ENCODE measurements around the gene HLA-A. TPM values are rescaled to one million over a fixed set of nuclear protein-coding genes. Genes with fewer than 3 reads are reported as not detected.
A peak's percentile ranks its signal among the peaks of the same experiment; 100 is the strongest.

Gene HLA-A
- total and polyA plus RNA-seq, 2 of the 13 experiments (the other 11 are each of a cell fraction or from before 2014, with no cell fraction given) = 345 to 527 TPM

DNA sequence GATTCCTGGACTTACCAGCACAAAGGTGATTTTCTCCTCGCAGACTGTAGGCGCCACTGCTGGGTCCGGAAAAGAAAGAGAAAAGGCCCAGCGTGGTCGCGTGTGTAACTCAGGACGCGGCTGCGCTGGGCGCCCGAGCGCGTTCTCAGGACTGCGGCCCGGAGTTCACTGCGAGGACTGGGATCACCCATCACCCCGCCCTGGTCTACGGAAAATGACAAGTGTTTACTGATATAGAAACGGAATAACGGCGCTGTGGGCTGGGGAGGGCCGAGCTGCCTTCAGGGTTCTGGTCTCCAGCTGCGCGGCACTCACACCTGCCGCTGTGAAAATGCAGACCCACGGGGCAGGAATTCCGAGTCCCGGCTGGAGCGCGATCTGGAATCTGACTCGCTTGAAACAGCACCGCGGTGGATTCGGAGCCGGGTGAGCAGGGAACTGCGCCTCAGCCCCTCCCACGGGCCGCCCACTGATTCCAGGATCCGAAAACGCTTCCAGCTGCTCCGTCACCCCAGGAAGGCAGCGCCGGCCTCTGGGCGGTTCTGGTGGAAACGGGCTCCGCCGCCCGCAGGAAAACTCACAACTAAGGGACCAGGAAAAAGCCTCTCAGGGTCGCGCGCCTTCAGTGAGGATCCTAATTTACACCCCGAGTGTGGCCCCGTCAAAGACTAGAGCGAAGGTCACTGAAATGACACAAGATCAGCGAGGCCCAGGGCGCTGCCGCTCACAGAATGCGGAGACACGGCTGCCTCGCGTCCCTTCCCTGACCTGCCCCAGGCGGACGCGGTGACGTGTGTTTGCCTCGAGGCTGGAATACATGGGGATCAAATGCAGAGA, 34.5 kb downstream of the HLA-A start (continued):
- TF ChIP-seq GRHL1 (CRISPR knock-in tag; conservative IDR thresholded peaks at IDR 0.05) (no peak), HNF1B (CRISPR knock-in tag; IDR thresholded peaks at IDR 0.05) (peak; percentile 75), RAD51 (IDR thresholded peaks at IDR 0.05; ENCODE audit: borderline replicate concordance) (no peak), CC2D1A (CRISPR knock-in tag; IDR thresholded peaks at IDR 0.05) (peak; percentile 85; the same call in 1 of the 2 replicates), ZBTB3 (CRISPR knock-in tag; IDR thresholded peaks at IDR 0.05; ENCODE audit: borderline replicate concordance, low read depth) (0 out of 2 replicates have a peak, but pooled peaks have one; percentile 71), MED1 (CRISPR knock-in tag; IDR thresholded peaks at IDR 0.05) (peak; percentile 45), GTF3A (CRISPR knock-in tag; conservative IDR thresholded peaks at IDR 0.05) (no peak), CCDC6 (CRISPR knock-in tag; IDR thresholded peaks at IDR 0.05) (peak; percentile 28), SATB2 (CRISPR knock-in tag; IDR thresholded peaks at IDR 0.05) (peak; percentile 75; the same call in 1 of the 2 replicates), FOXO1 (CRISPR knock-in tag; IDR thresholded peaks at IDR 0.05) (0 out of 2 replicates have a peak, but pooled peaks have one; percentile 32), ZNF274 (CRISPR knock-in tag; IDR thresholded peaks at IDR 0.05) (peak; percentile 56; the same call in 1 of the 2 replicates), MEIS1 (CRISPR knock-in tag; IDR thresholded peaks at IDR 0.05; ENCODE audit: borderline replicate concordance) (0 out of 2 replicates have a peak, but pooled peaks have one; percentile 39), MATR3 (CRISPR knock-in tag; IDR thresholded peaks at IDR 0.05) (no peak), ZNF263 (CRISPR knock-in tag; IDR thresholded peaks at IDR 0.05) (peak; percentile 79), ZNF788 (CRISPR knock-in tag; IDR thresholded peaks at IDR 0.05; ENCODE audit: borderline replicate concordance) (no peak), ZNF567 (CRISPR knock-in tag; IDR thresholded peaks at IDR 0.05; ENCODE audit: borderline replicate concordance) (peak; percentile 89; the same call in 1 of the 2 replicates), KDM3A (CRISPR knock-in tag; IDR thresholded peaks at IDR 0.05; ENCODE audit: low read depth) (no peak; the same call in 1 of the 2 replicates), MYC (CRISPR knock-in tag; IDR thresholded peaks at IDR 0.05; ENCODE audit: borderline replicate concordance) (peak; percentile 59), BRD4 (CRISPR knock-in tag; IDR thresholded peaks at IDR 0.05) (0 out of 2 replicates have a peak, but pooled peaks have one; percentile 15), WIZ (CRISPR knock-in tag; IDR thresholded peaks at IDR 0.05) (no peak), RCOR2 (CRISPR knock-in tag; IDR thresholded peaks at IDR 0.05) (0 out of 2 replicates have a peak, but pooled peaks have one; percentile 26), IKZF5 (CRISPR knock-in tag; IDR thresholded peaks at IDR 0.05) (peak; percentile 70; the same call in 1 of the 2 replicates)
- TF ChIP-seq, protein P1, sequence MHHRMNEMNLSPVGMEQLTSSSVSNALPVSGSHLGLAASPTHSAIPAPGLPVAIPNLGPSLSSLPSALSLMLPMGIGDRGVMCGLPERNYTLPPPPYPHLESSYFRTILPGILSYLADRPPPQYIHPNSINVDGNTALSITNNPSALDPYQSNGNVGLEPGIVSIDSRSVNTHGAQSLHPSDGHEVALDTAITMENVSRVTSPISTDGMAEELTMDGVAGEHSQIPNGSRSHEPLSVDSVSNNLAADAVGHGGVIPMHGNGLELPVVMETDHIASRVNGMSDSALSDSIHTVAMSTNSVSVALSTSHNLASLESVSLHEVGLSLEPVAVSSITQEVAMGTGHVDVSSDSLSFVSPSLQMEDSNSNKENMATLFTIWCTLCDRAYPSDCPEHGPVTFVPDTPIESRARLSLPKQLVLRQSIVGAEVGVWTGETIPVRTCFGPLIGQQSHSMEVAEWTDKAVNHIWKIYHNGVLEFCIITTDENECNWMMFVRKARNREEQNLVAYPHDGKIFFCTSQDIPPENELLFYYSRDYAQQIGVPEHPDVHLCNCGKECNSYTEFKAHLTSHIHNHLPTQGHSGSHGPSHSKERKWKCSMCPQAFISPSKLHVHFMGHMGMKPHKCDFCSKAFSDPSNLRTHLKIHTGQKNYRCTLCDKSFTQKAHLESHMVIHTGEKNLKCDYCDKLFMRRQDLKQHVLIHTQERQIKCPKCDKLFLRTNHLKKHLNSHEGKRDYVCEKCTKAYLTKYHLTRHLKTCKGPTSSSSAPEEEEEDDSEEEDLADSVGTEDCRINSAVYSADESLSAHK (CRISPR knock-in tag; IDR thresholded peaks at IDR 0.05; ENCODE audit: borderline replicate concordance) = no peak

Measured in HepG2 (cell line).